HG03095 (cell line): ENCODE data around the gene ADORA1.

ENCODE experiments used
- ATAC-seq: cut with Tn5 transposase; IDR thresholded peaks from one replicate; pipeline ENCODE4 v1.9.1; 2021; ENCODE audit warnings: moderate library complexity; ENCODE audit not compliant: unreplicated experiment

The ADORA1 gene

DNA sequence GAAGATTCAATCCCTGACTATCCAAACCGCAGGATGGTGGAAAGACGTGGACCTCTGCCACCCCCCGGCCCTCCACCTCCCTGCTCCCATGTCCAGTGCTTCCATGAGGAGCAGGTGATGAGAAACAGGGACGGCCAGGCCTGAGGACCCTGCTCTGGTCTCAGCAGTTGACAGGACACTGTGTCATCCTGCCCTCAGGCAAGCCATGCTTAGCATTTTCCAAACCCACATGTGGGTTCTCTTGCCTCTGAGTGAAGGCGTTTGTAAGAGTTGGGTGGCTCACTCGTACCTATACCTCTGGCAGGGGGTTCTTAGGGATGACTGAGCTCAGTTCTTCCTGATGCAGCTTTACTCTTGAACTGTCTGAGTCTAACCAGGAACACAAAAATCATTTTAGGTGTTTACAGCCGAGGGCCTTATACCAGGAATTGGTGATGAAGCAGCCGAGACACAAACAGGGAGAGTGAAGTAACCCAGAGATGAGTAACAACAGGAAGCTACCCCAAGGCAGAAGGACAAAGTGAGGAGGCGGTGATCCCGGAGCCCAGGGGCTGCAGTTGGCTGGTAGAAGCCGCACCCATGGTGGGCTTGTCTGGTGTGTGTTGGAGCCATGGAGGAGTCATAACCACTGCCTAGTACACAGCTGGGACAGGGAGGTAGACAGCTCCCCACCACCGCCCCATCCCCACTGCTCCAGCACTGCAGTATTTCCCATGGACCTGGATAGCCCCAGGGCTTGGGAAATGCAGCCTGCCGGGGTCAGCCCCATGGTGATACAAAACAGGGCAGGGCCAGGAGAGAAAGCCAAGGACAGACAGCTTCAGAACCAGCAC lies 26.7 kb downstream of the ADORA1 start:
- ATAC-seq, result no peak

DNA sequence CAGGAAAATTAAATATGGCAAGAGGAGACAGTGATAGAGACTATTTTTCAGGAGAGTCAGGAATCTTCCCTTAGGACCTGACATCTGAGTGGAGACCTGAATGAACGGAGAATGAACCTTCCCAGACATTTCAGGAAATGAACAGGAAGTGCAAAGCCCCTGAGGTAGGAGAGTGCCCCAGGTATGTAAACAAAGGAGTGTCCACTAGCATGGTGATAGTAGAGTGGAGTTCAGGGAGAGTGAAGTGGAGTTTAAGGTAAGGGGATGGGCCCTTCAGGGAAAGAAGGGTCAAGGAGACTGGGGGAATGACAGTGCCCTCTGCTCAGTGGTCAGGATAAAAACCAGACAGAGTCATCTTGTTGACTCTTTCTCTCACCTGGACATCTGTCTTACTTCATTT lies 28.8 kb downstream of the ADORA1 start:
- no peak for ATAC-seq

DNA sequence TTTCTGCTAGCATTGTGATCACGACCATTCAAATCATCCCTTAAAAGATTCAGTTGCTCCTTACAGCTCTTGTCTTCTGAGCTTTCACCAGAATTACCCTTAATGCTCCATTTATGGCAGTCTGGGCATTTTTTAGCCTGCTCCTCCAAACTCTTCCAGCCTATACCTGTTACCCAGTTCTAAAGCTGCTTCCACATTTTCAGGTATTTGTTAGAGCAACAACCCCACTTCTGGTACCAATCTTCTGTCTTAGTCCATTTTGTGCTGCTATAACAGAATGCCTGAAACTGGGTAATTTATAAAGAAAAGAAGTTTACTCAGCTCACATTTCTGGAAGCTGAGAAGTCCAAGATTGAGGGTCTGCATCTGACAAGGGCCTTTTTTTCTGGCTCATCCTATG lies 30.9 kb downstream of the ADORA1 start:
- ATAC-seq, result no peak

GRCh38 chr1:203158960-203159665 lies 31.6 kb downstream of the ADORA1 start:
- no peak for ATAC-seq

DNA sequence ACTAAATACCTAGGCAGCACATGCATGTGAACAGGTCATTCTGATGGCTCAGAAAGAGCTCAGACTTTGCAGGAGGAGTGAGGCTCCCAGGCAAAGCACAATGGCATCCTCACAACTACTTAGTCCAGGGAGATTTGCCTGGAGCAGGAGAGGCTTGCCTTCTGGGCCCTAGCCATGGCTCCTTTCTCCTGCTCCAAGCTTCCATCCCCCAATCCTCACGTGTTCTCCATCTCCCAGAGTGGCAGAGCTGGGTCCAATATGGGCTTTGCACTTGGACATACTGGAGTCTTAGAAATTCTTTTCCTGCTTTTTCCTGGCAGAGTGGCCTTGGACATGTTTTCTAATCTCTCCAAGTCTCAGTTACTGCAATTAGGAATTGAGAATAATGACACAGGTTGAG lies 32.3 kb downstream of the ADORA1 start:
- ATAC-seq, result no peak

DNA sequence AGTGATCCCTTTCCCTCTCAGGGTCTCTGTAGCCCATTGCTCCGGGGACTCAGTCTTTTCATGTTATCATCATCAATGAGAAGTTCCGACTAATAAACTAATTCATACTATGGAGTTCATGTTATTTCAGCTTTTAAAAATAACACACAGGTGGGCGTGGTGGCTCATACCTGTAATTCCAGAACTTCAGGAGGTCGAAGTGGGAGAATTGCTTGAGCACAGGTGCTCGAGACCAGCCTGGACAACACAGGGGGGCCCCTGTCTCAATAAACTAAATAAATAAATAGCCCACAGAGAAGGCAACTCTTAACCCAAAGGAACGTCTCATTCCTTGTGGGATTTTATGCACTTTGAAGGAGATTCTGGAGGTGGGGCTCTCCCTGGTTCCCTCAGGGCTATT lies 33.6 kb downstream of the ADORA1 start:
- no peak for ATAC-seq

DNA sequence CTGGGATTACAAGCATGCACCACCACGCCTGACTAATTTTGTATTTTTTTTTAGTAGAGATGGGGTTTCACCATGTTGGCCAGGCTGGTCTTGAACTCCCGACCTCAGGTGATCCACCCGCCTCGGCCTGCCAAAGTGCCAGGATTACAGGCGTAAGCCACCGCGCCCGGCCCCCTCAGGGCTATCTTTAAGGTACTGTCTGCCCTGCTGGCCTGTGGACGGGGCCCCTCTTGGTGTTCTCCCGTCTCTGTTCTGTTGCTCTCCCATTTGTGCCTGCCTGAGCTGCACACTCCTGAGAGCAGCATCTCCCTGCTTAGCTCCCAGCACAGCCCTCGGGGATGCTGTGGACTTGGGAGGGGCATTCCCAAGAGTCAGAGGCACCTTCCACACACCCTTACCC lies 34.2 kb downstream of the ADORA1 start:
- no peak for ATAC-seq

DNA sequence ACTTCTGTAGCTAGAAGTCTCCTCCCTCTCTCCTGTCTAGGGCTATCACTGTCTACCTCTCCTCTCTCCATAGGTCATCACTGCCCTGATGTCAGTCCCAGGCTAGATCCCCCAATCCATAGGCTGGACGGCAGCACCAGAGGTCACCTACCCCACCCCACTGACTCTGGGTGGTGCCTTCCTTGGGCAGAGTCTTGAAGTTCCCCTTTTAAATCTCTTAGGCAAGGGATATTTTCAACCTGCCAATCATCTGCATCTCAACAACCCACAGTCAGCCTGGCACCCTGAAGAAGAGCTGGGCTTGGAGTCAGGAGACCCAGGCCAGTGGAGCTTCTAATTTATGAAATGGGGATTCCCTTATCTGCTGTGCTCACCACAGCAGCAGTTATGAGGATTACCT lies 34.9 kb downstream of the ADORA1 start:
- no peak for ATAC-seq

DNA sequence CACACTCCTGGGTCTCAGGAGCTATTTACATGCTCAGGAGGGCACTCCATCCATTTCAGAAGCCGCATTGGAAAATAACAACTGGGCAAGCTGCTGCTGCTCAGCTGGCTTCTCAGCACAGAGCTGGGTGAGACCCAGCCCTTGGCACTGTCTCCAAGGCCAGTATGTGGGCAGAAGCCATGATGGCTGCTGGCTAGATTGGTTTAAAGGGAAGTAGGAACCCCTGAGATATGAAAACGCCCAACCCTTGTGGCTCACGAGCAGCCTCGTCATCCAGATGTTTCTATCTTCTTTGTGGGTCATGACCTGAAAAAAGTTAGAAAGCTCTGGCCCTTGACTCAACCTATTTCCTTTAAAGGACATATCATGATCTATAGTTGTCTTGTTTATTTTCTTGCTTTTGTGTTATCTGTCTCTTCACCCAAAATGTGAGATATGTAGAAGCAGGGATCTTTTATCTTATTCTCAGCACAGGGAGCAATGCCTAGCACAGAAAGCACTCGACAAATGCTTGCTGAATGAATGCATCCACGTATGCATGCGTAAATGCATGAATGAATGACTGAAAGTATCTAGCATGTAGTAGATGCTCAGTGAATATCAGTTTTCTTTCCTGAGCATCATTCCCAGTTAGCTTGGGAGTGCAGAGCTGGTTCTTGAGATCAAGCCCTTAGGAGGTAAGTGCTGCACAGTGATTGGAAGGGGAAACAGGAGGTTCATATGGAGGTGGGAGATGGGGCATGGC lies 36.5 kb downstream of the ADORA1 start:
- ATAC-seq, result no peak

GRCh38 chr1:203165101-203165799 lies 37.7 kb downstream of the ADORA1 start:
- no peak for ATAC-seq

DNA sequence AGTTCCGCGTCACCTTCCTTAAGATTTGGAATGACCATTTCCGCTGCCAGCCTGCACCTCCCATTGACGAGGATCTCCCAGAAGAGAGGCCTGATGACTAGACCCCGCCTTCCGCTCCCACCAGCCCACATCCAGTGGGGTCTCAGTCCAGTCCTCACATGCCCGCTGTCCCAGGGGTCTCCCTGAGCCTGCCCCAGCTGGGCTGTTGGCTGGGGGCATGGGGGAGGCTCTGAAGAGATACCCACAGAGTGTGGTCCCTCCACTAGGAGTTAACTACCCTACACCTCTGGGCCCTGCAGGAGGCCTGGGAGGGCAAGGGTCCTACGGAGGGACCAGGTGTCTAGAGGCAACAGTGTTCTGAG lies 38.3 kb downstream of the ADORA1 start:
- ATAC-seq, result no peak

DNA sequence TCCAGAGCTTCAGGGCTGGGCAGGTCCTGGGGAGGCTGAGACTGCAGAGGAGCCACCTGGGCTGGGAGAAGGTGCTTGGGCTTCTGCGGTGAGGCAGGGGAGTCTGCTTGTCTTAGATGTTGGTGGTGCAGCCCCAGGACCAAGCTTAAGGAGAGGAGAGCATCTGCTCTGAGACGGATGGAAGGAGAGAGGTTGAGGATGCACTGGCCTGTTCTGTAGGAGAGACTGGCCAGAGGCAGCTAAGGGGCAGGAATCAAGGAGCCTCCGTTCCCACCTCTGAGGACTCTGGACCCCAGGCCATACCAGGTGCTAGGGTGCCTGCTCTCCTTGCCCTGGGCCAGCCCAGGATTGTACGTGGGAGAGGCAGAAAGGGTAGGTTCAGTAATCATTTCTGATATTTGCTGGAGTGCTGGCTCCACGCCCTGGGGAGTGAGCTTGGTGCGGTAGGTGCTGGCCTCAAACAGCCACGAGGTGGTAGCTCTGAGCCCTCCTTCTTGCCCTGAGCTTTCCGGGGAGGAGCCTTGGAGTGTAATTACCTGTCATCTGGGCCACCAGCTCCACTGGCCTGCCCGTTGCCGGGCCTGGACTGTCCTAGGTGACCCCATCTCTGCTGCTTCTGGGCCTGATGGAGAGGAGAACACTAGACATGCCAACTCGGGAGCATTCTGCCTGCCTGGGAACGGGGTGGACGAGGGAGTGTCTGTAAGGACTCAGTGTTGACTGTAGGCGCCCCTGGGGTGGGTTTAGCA lies 38.8 kb downstream of the ADORA1 start:
- ATAC-seq, result no peak

GRCh38 chr1:203167026-203167912 lies 39.7 kb downstream of the ADORA1 start:
- no peak for ATAC-seq

- ATAC-seq, result no peak
Observed at GRCh38 chr1:203167913-203168200, 40.3 kb downstream of the ADORA1 start.

DNA sequence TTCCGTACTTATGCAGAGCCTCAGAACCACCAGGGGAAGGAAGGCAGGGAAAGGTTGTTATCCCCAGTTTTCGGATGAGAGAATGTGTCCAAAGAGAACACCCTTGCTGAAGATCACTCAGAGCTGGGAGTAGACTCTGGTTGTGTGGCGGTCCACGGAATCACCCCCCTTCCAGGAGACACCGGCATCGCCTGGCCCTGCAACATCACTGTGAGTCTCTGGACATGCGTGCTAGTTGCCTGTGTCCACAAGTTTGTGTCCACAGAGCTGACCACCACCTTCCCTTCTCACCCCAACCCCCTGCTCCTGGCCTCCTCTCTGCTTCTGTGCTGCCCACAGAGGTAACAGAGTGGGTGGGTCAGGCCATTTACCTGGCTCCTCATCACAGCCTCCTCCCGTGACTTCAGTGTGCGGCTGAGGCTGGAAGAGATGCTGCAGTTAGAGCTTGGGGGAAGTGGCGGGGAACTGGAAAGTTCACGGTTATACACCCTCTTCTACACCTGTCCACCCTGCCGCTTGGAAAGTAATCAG lies 40.8 kb downstream of the ADORA1 start:
- no peak for ATAC-seq

DNA sequence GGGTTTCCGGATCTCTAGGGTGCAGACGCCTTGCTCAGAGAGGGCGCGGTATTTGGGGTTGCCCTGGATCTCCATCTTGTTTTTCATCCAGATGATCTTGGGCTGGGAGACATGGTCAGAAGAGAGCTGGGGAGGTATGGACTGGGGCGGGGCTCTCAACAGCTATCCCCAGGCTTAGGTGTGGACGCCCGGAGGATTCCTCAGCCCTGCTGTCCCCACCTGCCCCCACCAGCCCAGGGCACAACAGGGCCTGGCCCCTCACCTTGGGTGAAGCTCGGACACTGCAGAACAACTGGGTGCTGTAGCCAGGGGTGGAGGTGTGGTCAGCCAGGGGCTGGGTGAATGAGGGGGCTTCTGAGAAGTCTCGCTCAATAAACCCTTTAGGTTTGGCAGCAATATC lies 41.5 kb downstream of the ADORA1 start:
- ATAC-seq, result no peak

DNA sequence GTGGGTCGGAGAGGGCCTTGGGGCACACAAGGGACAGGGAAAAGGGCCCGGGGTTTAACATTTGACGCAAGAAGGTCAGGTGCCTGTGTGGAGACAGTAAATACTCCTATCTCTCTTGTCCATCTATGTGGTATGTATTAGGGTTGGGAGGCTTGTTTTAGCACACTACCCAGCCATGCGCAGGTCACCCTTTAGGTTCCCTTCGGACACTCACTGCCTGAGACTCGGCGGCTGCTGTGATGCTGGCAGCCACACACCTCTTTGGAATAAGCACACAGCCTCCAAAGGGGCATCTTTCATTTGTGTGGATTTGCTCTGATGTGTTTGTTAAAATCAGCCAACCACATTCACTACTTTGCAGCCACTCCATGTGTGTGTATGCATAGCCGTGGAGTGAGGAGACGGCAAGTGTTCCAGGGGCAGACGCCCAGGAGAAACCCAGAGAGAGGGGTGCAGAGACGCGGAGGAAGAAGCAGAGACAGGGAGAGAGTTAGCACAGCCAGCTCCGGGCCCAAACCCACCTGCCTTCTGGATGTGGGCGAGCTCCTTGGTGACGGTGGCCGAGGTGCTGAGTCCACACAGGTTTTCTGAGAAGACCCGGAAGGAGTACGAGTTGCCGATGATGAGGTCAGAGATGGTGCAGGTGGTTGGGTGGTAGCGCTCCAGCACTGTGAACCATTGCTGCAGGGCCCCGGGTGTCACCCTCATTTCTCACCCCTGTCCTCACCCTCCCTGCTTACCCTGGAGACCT lies 42.4 kb downstream of the ADORA1 start:
- ATAC-seq, result no peak

GRCh38 chr1:203170625-203171330 lies 43.3 kb downstream of the ADORA1 start:
- ATAC-seq, result no peak
